Muscle of back (tissue), 11 donors: Measurements from ENCODE around the gene FARP2. TPM values are rescaled to one million over a fixed set of nuclear protein-coding genes. Genes with fewer than 3 reads are reported as not detected.
"Not testable (repeated sequence)": the region's sequence is repeated elsewhere in the genome, so short reads cannot be mapped to it uniquely, and the experiment has no call there.

Experiments used
- DNase-seq, 3 donors: peaks; one replicate each; pipeline versions ENCODE4 v3.0.0 to v3.0.0-alpha.2; 2013
- polyA plus RNA-seq, 10 donors: library from polyadenylated mRNA; unstranded; fragments of 120-200 nt; gene quantifications; one replicate each; pipeline ENCODE4 v1.2.1, GENCODE V29; 2013; ENCODE audit not compliant: insufficient read length in 10 of 10

The FARP2 gene
- polyA plus RNA-seq, 10 donors = 24.8 to 43.7 (median 33.8) TPM

- no peak for DNase-seq
Observed at GRCh38 chr2:241501551-241501950, 145.5 kb downstream of the FARP2 start.

GRCh38 chr2:241502281-241502680, 146.2 kb downstream of the FARP2 start:
- DNase-seq = no peak

- DNase-seq = no peak
Observed at GRCh38 chr2:241503776-241504392, 147.8 kb downstream of the FARP2 start.

GRCh38 chr2:241505086-241505780, 149.1 kb downstream of the FARP2 start:
- no peak for DNase-seq

- peak; percentile 36 to 62 (median 43) for DNase-seq
Observed at GRCh38 chr2:241505781-241506201, 149.7 kb downstream of the FARP2 start.

- DNase-seq = not testable (repeated sequence)
Observed at GRCh38 chr2:241506317-241506716, 150.2 kb downstream of the FARP2 start.

GRCh38 chr2:241506793-241507429, 150.8 kb downstream of the FARP2 start:
- no peak for DNase-seq

- peak in 2 of 3 donors; percentile 24 to 67 for DNase-seq
Observed at GRCh38 chr2:241507430-241508239, 151.6 kb downstream of the FARP2 start.

- DNase-seq = peak; percentile 98 to 99 (median 99)
Observed at GRCh38 chr2:241508240-241509154, 152.4 kb downstream of the FARP2 start, which contains the start of gene STK25. STK25 (minus strand) TSS chr2:241508584; CDS start chr2:241508035, 549 bp downstream.

GRCh38 chr2:241509155-241509784, 153.2 kb downstream of the FARP2 start:
- DNase-seq = no peak

GRCh38 chr2:241511091-241511741, 155.1 kb downstream of the FARP2 start:
- no peak for DNase-seq

- DNase-seq = no peak
Observed at GRCh38 chr2:241514553-241514952, 158.5 kb downstream of the FARP2 start.

- DNase-seq = no peak
Observed at GRCh38 chr2:241514986-241515737, 159.1 kb downstream of the FARP2 start.

- no peak for DNase-seq
Observed at GRCh38 chr2:241516520-241516965, 160.5 kb downstream of the FARP2 start.

GRCh38 chr2:241517297-241517696, 161.2 kb downstream of the FARP2 start:
- DNase-seq = no peak

GRCh38 chr2:241519669-241520068, 163.6 kb downstream of the FARP2 start:
- no peak for DNase-seq

GRCh38 chr2:241522477-241522876, 166.4 kb downstream of the FARP2 start:
- no peak for DNase-seq

- DNase-seq = not testable (repeated sequence)
Observed at GRCh38 chr2:241525818-241526780, 170.0 kb downstream of the FARP2 start.
